Measurements from ENCODE around the gene RASAL2.
"Not testable (repeated sequence)": the region's sequence is repeated elsewhere in the genome, so short reads cannot be mapped to it uniquely, and the experiment has no call there.

The RASAL2 gene

GRCh38 chr1:178282949-178283367 is 189.1 kb downstream of the RASAL2 start:
- DNase-seq (ENCODE audit: low spot score), result peak; percentile 72

- DNase-seq (ENCODE audit: low spot score), result no peak
Measured at GRCh38 chr1:178283409-178283808, 189.5 kb downstream of the RASAL2 start.

DNA sequence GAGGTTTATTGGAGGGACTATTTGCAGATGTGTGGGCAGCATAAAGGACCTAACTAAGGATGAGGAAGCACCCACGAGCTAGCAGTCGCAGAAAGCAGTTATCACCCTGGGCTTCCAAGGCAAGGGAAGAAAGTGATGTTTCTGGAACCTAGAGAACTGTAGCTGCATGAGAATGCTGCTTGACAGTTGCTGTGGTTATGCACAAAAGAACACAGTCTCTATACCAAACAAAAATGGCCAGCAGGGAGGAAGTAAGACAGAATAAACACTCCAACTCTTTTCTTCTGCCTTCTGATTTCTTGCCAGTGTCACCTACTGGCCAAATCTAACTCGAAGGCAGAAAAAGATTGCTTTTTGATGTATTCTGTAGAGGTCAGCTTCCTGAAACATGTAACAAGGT is 190.2 kb downstream of the RASAL2 start:
- DNase-seq (ENCODE audit: low spot score), result no peak

DNA sequence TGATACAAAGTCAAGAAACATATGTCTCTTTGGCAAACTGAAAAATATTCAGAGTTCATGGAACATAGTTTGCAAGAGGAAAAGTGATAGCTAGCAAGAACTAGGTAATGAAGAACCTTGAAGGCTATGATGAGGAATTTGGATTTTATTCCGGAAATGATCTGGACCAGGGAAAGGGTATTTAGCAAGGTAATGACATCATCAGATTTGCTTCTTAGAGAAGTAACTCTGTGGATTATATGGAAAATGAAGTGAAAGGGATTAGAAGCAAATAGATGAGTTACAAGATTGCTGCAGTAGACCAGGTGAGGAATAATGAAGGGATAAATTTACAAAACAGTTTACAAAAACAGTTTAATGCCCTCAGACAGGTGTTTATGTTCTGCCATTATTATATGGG is 197.3 kb downstream of the RASAL2 start:
- DNase-seq (ENCODE audit: low spot score), result no peak

DNA sequence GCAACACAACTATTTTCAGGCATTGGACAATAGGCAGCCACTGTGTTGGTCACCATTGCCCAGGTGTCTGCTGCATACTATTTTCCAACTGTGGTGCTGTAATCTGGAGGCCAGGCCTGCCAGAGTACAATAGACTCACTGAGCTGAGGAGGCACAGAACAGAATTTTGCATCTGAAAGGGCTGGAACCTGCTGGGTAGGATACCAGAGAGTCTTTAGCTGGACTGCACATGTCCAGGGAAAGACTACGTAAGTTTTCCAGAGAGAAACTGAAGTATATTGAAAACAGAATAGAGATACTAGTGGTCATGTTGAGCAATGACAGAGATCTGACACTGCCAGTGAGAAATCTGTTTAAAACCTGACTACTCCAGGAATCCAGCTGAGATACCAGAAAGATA is 200.8 kb downstream of the RASAL2 start:
- peak; percentile 15 for DNase-seq (ENCODE audit: low spot score)

- no peak for DNase-seq (ENCODE audit: low spot score)
Measured at GRCh38 chr1:178300352-178300699, 206.4 kb downstream of the RASAL2 start.

- DNase-seq (ENCODE audit: low spot score), result no peak
Measured at GRCh38 chr1:178301141-178301540, 207.2 kb downstream of the RASAL2 start.

DNA sequence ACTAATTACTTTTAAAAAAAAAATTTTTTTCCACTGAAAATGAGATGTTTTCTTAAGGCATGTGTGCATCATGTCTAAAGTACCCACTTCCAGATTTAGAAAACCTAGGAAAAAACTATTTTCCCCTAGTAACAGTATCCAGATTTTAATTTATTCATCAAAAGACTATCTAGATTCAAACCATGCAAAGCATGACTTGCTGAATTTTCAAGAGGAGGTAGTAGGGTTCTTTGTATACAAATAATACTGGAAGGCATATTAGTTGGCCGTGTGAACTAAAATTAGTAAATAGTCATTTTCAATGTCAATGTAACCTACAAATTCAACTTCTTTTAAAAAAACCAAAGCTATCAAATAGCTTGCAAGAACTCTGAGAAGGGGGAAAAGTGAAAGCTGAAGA is 213.4 kb downstream of the RASAL2 start:
- DNase-seq (ENCODE audit: low spot score), result no peak

GRCh38 chr1:178308438-178308837 is 214.5 kb downstream of the RASAL2 start:
- no peak for DNase-seq (ENCODE audit: low spot score)

DNA sequence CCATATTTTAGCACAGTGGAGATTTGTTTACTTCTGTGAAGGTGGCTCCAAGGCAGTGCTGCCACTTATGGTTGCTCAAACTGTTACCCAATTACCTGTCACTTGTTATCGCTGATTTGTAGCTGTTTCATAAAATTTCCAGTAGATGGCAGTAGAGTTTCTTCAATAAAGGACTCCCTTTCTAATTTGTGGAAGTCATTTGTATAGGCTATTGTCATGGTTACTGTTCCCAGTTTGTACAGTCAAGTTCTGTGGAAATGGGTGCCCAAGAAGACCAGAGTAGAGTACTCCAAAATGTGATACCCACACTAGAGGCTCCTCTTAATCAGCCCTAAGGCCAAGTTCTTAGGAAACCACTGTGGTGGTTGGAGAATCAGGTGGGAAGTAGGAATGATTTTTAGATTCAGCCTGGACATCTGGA is 216.8 kb downstream of the RASAL2 start:
- DNase-seq (ENCODE audit: low spot score), result peak; percentile 86

DNA sequence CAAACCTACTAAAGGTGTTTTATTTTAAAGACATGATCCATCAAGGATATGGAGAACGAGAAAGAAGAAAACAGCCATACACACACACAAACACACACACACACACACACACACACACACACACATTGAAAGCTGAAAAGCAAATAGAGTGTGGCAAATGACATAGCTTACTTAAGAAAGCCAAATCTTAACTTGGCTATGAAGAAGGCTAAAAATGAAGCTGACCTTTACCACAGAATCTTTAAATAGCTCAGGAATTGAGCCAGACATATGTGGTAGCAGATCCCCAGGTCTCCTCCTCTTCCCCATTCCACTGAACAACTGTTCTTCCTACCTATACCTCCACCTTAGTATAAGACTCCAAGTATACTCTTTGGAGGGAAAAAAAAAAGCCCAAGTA is 217.3 kb downstream of the RASAL2 start:
- no peak for DNase-seq (ENCODE audit: low spot score)

GRCh38 chr1:178320280-178320982 is 226.5 kb downstream of the RASAL2 start:
- not testable (repeated sequence) for DNase-seq (ENCODE audit: low spot score)

GRCh38 chr1:178323067-178323466 is 229.2 kb downstream of the RASAL2 start:
- peak; percentile 9 for DNase-seq (ENCODE audit: low spot score)

DNA sequence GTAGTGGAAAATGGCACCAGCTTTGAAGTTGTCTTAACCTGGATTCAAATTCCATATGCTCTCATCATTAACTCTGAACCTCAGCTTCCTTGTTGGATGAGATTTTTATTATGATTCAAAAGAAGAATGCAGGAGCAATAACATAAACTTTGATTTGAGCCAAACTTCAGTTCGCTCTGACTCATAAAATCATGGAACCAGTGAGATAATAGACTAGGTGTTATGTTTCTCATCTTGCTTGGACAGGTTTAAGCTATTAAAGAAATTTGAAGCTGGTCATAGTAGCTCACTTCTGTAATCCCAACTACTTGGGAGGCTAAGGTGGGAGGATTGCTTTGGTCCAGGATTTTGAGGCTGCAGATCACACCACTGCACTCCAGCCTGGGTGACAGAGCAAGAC is 230.1 kb downstream of the RASAL2 start:
- no peak for DNase-seq (ENCODE audit: low spot score)

GRCh38 chr1:178328728-178329127 is 234.8 kb downstream of the RASAL2 start:
- no peak for DNase-seq (ENCODE audit: low spot score)

- DNase-seq (ENCODE audit: low spot score), result no peak
Measured at GRCh38 chr1:178330153-178330552, 236.2 kb downstream of the RASAL2 start.

- DNase-seq (ENCODE audit: low spot score), result no peak
Measured at GRCh38 chr1:178330848-178331497, 237.1 kb downstream of the RASAL2 start.

DNA sequence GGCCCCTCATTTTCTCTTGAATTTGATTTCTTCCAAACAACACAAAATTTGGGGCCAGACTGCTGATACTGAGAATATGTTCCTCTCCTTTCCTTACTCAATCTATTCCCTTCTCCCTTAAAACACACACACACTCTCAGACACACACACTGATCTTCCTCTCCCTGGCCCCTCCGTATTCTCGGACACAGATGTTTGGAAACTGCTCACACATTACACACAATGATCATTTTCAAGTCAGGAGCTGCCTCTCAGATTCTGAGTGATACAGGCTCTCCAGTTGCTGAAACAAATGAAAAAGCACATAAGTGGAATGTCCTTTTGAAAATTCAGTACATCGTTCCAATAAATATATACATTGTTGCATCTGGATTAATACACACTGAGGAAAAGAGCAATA is 241.5 kb downstream of the RASAL2 start:
- DNase-seq (ENCODE audit: low spot score), result no peak

GRCh38 chr1:178337091-178337706 is 243.3 kb downstream of the RASAL2 start:
- no peak for DNase-seq (ENCODE audit: low spot score)

- no peak for DNase-seq (ENCODE audit: low spot score)
Measured at GRCh38 chr1:178339834-178340233, 245.9 kb downstream of the RASAL2 start.

- DNase-seq (ENCODE audit: low spot score), result no peak
Measured at GRCh38 chr1:178341261-178341956, 247.5 kb downstream of the RASAL2 start.

DNA sequence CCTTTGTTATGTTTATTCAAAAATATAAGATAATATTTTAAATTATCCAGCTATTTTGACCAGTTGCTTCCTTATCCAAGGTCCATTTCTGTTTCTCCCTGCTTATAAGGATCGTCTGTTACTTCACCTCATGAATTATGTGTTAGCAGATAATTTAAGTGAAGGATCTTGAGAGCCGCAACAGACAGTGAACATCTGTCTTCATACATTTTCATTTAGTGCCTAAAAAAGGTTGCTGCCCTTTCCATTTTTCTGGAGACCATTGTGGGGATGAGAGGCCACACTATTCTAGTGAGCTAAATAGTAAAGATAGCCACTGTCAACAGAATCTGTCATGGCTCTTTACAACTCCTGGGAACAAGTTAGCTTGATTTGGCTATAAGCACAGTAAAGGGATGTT is 248.8 kb downstream of the RASAL2 start:
- DNase-seq (ENCODE audit: low spot score), result no peak

Measured in RKO (cell line).